GM18508 (cell line): ENCODE results near the gene SGSH.
"Not testable (repeated sequence)": the region's sequence is repeated elsewhere in the genome, so short reads cannot be mapped to it uniquely, and the experiment has no call there.

Experiments used
- ATAC-seq: cut with Tn5 transposase; IDR thresholded peaks from one replicate; pipeline ENCODE4 v1.9.1; 2021; ENCODE audit warnings: moderate number of reproducible peaks; ENCODE audit not compliant: insufficient read depth, unreplicated experiment

SGSH gene

DNA sequence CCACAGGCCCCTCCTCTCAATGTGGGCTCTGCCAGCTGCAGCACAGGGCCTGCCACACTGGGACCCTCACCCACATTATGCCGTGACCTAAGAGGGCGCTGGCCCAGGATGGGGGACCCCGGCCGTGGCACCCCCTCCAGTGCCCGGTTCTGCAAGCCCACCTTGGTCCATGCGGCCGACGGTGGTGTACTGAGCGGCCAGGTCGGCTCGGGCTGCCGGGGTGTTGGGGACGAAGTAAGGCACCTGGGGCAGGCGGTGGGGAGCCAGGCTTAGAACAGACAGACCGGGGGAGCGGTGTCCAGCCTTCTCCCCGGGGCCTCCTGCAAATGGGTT is 6.5 kb downstream of the SGSH start:
- ATAC-seq: no peak

DNA sequence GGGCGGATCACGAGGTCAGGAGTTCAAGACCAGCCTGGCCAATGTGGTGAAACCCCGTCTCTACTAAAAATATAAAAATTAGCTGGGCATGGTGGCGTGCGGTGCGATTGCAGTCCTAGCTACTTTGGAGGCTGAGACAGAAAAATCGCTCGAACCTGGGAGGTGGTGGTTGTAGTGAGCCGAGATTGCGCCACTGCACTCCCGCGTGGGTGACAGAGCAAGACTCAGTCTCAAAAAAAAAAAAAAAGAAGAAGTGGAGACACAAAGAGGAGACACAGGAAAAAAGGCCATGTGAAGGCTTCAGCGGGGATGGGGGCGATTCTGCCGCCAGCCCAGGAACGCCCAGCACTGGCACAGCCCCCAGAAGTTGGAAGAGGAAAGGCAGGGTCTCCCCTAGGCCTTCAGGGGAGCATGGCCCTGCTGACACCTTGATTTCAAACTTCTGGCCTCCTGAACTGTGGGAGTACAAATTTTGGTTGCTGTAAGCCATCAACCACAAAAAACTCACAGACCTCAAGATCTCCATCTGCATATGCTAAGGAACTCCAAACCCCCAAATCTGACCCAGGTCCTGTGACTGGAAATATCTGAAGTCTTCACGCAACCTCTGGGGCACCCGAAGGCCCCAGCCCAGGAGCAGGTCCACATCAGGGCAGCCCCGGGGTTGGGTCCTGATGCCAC is 7.0 kb downstream of the SGSH start:
- ATAC-seq: no peak

DNA sequence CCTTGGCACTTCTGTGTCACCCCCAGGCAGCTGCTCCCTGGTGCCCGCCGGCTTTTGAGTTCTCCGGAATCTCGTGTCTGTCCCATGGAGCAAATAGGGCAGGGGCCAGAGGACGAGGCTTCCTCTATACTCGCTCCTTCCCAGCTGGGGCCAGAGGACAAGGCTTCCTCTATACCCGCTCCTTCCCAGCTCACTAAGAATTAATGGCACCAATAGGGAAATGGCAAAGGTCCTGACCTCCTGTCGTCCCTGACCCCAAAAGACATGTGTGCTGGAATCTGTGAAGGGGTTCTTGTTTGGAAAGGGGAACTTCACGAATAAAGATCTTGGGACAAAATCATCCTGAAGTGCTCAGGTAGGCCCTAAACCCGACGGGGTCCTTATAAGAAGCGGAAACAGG is 7.6 kb downstream of the SGSH start:
- ATAC-seq: no peak

DNA sequence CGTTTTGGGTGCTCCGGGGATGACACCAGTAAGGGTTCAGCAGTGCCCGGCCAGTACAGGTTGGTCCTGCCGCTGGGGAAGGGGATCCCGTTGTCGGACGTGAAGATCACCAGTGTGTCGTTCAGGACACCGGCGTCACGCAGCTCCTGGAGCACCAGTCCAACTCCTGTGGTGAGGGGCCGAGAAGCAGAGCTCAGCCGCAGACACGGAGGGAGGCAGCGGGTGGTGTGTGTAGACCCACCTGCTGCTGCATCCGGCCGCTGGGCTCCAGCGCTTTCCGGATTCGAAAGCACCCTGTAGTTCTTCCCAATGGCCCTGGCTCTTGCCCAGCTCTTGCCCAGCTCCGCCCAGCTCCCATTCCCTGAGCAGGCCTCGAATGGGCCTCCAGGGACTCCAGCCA is 8.0 kb downstream of the SGSH start:
- ATAC-seq: no peak

DNA sequence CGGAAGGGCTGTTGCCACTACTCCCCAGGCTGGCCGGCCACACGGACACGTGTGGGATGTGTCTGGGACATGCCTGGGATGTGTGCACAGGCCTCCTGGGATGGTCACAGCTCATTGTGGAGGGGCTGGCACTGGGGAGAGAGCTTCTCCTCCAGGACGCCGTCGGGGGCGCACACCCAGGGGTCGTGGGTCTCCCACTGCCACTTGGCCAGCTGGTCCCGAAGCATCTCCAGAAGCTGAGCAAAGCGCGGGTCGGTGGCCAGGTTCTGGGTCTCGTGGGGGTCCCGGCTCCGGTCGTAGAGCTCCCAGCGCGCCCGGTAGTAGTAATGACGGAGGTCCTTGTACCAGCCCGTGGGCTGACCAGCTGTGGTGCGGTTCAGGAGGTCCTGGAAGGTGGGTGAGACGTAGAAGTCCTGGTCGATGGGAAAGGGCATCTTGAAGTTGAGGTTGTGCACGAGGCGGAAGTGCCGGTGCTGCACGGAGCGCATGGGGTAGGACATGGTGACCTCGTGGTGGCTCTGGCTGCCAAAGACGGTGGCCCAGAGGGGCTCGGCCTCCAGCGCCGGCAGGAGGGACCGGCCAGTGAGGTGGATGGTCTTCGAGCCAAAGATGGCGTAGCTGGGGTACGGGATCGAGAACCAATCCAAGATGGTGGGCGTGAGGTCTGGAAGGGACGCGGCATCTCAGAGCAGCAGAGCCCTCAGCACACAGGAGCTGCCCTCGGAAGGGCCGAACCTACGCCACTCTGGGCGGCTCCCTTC is 9.6 kb downstream of the SGSH start:
- ATAC-seq: no peak

DNA sequence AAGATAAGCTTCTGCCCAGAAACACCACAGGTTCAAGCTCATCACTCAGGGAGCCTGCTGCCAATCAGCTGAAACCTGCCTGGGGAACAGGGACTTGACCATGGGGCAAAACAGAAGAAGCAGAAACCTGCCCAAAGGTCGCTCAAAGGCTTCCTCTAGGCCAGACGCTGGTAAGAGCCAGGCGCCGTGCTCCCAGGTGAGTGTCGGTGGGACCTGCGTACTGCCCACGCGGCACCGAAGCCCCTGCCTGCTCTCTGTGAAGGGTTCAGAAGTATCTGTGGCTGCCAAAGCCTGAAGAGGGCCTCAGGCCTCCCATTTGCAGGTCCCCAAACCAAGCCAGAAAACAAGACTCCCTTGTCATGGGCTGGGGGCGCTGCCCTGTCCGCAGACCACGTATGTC is 10.4 kb downstream of the SGSH start:
- ATAC-seq: no peak

DNA sequence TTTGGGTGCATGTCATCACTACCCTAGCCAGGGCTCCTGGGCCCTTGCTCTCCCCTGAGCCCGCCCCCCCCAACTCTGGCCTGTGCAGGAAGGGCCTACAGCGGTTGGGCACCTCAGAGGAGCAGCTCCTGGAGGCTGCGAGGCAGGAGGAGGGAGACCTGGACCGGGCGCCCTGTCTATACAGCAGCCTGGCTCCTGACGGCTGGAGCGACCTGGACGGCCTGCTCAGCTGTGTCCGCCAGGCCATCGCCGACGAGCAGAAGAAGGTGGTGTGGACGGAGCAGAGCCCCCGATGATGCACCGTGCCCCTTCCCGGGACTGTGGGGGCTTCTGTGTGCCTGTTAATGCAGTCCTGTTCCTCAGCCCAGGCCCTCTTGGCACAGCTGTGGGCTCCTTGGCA is 12.1 kb downstream of the SGSH start:
- ATAC-seq: no peak

DNA sequence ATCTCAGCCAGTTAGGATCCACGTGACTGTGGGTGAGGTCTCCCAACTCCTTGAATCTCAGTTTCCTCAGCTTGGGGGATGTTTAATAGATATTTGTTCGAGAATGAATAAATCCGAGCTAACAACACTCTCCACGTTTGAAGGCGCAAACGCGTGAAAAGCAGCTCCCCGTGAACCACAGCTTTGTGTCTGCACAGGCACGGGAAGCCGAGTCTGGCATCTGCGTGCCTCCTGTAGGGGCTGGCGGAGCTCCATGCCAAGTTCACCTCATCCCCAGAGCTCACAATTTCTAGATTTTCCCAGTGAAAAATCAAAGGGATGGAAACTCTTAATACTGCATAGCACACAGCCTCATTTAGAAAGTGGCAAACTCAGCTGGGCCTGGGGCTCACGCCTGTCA is 14.3 kb downstream of the SGSH start:
- ATAC-seq: no peak

DNA sequence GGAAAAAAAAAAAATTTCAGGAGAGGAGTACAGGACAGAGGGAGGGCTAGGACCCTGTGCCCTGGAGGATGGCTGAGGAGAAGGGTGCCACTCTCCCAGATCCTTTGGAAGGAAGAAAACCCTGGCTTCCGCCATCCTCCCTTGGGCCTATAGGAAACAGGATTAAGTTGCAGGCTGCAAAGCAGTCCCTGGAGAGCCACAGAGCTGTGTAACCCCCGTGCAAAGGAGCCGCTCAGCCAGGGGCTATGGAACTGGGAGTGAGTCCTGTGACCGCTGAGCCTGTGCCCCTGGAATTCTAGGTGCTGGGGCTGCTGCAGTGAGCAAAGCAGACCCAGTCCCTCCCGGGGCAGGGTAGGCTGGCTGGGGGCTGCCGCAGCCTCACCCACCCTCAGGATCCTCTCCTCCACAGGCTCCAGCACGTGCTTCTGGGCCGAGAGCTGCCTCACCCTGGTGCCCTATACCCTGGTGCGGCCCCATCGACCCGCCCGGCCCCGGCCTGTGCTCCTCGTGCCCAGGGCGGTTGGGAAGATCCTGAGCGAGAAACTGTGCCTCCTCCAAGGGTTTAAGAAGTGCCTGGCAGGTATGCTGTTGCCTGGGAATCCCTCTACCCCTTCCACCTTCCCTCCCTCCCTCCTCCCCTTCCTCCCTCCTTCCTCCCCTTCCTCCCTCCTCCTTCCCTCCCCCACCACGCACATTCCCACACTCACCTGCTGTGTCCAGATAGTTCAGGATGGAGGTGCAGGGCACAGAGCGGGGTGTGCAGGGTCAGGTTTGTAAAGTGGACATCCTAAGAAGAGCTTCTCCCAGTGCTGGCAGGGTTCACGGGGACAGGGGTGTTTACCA is 15.3 kb downstream of the SGSH start:
- no peak for ATAC-seq

DNA sequence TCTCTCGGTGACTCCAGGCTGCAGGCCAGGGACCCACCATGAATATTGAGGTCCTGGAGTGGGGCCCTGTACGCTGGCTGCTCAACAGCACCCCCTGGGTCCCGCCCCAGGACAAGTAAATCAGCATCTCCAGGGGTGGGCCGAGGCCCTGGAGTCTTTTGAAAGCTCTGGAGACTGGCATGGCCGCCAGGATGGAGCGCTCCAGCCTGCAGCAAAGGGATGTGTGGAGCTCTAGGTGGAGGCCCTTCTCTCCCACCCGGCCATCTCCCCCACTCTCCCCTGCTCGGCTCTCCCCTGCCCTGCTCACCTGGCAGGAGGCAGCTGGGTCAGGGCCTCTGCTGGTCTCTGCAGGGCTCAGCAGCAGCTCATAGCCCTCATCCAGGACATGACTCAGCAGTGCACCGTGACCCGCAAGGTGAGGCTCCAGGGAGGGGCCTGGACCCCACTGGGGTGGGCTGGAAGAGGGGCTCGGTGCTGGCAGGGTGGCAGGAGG is 16.6 kb downstream of the SGSH start:
- ATAC-seq: no peak

DNA sequence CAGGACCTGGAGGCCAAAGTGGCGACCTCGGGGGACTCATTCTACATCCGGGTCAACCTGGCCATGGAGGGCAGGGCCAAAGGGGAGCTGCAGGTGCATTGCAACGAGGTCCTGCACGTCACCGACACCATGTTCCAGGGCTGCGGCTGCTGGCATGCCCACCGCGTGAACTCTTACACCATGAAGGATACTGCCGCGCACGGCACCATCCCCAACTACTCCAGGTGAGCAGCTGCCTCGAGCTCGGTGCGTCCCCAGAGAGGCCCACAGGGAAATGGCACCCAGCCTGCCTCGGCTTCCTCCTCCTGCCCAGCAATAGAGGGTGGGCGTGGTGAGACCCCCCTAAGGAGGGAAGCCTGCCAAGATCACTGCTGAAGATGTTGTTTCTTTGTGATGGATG is 17.9 kb downstream of the SGSH start:
- no peak for ATAC-seq

DNA sequence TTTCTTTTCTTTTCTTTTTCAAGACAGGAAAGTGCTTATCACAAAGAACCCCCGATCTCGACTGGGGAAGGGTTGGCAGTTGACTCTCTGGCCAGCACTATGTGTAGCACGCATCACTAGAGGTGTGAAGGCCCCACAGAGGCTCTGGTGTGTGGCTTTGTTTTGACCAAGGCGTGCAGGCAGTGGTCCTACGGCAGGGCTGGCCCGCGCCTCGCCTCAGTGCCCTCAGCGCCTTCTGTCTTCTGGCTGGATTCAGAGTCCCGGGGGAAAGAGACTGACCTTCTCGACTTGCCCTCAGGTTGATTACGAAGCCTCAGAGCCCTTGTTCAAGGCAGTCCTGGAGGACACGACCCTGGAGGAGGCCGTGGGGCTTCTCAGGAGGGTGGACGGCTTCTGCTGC is 18.7 kb downstream of the SGSH start:
- no peak for ATAC-seq

DNA sequence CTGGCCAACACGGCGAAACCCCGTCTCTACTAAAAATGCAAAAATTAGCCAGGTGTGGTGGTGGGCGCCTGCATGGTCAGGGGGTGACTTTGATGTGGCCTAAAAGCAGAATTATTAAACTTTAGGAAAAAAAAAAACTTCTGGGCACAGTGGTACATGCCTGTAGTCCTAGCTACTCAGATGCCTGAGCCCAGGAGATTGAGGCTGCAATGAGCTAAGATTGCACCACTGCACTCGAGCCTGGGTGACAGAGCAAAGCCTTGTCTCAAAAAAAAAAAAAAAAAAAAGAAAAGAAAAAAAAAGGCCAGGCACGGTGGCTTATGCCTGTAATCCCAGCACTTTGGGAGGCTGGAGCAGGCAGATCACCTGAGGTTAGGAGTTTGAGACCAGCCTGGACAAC is 20.8 kb downstream of the SGSH start:
- ATAC-seq: not testable (repeated sequence)

DNA sequence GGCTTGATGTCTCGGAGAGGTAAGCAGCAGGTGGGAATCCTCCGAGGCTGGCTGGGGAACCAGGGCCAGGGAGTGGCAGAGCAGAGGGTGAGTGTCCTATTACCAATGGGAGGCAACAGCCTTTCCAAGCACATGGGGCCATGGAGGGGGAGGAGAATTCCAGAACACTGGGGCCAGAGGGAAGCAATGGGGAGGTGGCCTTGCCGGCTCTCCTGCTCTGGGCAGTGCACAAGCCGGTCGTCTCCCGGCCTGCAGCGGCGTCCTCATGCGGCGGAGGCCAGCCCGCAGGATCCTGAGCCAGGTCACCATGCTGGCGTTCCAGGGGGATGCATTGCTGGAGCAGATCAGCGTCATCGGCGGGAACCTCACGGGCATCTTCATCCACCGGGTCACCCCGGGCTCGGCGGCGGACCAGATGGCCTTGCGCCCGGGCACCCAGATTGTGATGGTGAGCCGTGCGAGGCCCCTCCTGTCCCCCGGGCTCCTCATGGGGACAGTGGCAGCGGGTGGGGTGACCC is 21.9 kb downstream of the SGSH start:
- no peak for ATAC-seq

DNA sequence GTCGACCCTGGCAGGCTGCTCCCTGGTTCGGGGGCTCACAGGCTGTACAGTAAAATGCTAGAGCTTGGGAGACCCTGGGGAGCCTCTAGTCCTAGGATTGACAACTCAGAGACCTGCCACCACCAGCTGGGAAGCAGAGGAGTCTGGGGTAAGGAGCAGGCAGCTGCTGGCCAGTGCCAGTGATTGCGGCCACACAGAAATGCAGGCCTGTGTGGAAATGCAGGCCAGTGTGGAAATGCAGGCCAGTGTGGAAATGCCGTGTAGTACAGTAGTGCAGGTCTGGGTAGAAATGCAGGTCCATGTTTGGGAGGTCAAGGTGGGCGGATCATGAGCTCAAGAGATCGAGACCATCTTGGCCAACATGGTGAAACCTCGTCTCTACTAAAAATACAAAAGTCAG is 23.5 kb downstream of the SGSH start:
- ATAC-seq: no peak

DNA sequence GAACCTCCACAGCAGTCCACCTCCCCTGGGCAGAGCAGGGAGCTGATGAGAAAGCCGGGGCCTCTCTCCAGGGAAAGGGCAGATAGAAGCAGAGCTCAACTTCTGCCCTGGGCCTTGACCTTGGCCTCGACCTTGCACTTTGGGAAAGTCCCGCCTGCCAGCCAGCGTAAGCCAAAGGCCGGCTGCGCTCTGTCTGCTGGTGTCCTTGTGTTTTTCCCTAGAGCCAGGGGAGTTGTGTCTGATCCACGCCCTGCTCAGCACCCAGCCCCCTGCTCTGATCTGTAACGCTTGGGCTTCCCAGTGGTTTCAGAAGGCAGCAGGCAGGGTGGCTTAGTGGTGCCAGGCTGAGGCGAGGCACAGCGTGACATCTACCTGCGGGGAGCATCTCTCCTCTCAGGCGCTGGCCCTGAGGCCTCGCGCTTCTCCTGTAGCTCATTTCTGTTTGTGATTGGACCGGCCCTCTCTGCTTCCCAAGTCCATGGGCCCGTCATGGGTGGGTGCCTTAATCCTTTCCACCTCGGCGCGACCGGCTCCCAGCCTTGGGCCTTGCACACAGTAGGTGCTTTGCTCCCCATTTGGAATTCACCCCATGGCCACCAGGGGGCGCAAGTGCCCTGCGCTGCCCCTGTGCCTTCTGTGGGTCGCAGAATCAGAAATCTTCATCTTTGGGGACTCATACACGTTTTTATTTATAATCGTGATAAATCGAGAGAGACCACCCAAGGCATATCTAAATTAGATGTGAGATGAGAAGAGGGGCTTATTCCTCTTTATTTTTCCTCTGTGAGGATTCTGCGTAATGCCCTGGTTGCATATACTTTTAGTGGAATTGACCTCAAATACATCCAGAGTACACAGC is 24.2 kb downstream of the SGSH start:
- ATAC-seq: no peak

DNA sequence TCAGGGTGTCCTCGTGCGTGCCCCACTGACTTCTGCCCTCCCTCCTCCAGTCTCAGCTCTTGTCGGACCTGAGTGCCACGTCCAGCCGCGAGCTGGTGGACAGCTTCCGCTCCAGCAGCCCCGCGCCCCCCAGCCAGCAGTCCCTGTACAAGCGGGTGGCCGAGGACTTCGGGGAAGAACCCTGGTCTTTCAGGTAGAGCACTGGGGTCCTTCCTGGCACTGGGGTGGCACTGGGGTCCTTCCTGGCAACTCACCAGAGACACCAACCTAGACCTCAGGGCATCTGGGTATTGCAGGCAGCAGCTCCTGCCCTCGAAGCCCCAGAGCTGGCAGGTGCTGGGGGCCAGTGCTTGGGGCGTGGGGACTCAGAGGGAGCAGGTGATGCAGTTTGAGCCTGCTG is 25.0 kb downstream of the SGSH start:
- no peak for ATAC-seq

DNA sequence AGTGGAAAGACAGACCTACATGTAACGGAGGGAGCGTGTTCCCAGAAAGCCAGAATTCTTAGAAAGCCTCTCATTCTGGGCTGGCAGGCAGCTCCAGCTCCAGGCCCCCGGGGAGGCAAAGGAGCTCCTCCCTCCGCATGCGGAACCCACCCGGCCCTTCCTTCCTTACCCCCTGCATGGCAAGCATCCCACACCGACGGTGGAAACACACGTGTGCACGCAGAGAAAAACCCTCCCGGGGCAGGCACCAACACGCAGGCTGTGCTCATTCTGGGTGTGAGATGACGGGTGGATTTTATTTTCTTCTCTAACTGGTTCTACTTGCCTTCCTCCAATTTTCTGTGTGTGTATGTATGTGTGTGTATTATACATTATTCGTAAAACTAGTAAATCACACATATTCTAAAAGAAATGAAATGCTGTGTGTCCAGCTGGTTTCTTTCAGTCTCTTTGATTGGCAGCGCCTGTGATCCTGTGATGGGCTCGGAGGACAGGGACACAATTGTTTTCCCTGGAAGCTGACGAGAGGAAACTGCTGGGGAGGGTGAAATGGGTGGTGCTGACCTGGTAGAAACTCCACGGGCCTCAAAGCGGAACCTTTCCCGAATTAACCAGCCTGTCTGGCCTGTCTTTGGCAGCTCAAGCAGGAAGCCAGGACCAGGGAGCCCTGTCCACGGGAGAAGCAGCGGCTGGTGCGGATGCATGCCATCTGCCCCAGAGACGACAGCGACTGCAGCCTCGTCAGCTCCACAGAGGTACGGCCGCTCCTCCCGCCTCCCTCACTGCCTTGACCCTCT is 28.1 kb downstream of the SGSH start:
- ATAC-seq: no peak

DNA sequence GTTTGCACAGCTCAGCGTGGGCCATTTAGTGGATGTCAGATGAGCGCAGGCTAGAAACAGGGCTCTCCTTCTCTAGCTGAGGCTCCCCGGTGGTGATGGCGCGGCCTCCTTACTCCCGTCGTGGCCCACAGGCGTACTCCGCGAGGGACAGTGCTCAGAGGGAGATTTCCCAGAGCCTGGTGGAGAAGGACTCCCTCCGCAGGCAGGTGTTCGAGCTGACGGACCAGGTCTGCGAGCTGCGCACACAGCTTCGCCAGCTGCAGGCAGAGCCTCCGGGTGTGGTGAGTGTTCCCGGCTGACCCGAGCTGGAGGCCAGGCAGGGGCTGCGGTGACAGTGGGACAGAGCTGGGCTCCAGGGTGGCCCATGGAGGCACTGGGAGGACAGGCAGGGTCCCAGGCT is 28.9 kb downstream of the SGSH start:
- no peak for ATAC-seq
